Stimulated activated naive CD8-positive, alpha-beta T cell treated with anti-CD3 and anti-CD28 coated beads, Interleukin-15, Interleukin-2, amounts not matched to agents 100 ng/mL and 50 ng/mL, for 24 hours (primary cell): Measurements from ENCODE around the gene HSPB1.
"Not testable (repeated sequence)": the region's sequence is repeated elsewhere in the genome, so short reads cannot be mapped to it uniquely, and the experiment has no call there.

Source experiments
- H3K27ac Mint-ChIP-seq: one replicate; pipeline ENCODE4 v1.8.0; 2021; ENCODE audit warnings: mild to moderate bottlenecking, mixed read lengths
- H3K27me3 Mint-ChIP-seq: one replicate; pipeline ENCODE4 v1.8.0; 2021; ENCODE audit warnings: mixed read lengths
- H3K36me3 Mint-ChIP-seq: one replicate; pipeline ENCODE4 v1.8.0; 2021; ENCODE audit warnings: low read depth, mixed read lengths
- H3K4me1 Mint-ChIP-seq: one replicate; pipeline ENCODE4 v1.8.0; 2021; ENCODE audit warnings: low read depth, mixed read lengths
- H3K4me3 Mint-ChIP-seq: one replicate; pipeline ENCODE4 v1.8.0; 2021; ENCODE audit warnings: mild to moderate bottlenecking, mixed read lengths
- H3K9me3 Mint-ChIP-seq: one replicate; pipeline ENCODE4 v1.8.0; 2021; ENCODE audit warnings: mixed read lengths

The HSPB1 gene

GRCh38 chr7:76272142-76272541, 30.3 kb upstream of the HSPB1 start:
- no peak overlapping the region for H3K4me3 Mint-ChIP-seq
- H3K27ac Mint-ChIP-seq: no peak overlapping the region
- H3K9me3 Mint-ChIP-seq: no peaks in the 10 kb centered on the region
- no peaks in the 10 kb centered on the region for H3K36me3 Mint-ChIP-seq
- H3K4me1 Mint-ChIP-seq: peaks cover 8% of the 10 kb centered on the region
- H3K27me3 Mint-ChIP-seq: peaks cover 16% of the 10 kb centered on the region

DNA sequence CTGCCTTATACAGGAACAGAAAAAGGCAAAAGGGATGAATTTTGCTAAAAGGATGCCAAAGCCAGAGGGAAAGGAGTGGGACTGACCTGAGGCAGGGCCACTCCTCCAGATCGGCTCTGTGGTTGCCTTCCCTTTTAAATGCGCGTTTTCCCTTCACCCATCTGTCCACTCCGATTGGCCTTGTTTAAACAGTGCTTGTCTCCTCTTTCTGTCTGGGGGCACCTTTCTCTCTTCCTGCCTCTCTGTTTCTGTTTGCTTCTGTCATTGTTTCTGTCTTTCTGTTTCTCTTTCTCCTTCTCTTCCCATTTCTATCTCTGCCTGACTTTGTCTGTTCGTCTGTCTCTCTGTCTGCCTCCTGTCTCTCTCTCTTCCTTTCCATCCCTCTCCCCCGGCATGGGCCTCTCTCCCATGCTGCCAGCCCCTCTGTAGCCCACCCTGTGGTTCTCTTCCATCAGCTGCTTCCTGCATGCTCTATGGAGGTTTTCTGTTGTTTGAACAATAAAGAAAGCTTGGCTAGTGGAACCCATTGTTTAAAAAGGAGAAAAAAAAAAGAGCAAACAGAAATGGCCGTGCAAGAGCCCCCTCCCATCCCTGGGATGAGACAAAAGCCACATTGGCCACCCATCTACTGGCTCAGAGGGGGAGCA, 29.5 kb upstream of the HSPB1 start:
- H3K36me3 Mint-ChIP-seq: no peaks in the 10 kb centered on the region
- H3K27me3 Mint-ChIP-seq: peaks cover 19% of the 10 kb centered on the region

GRCh38 chr7:76273503-76273902, 29.0 kb upstream of the HSPB1 start:
- H3K27ac Mint-ChIP-seq: no peak overlapping the region
- no peaks in the 10 kb centered on the region for H3K9me3 Mint-ChIP-seq
- H3K36me3 Mint-ChIP-seq: no peaks in the 10 kb centered on the region
- H3K4me1 Mint-ChIP-seq: peaks cover 8% of the 10 kb centered on the region
- H3K27me3 Mint-ChIP-seq: peaks cover 15% of the 10 kb centered on the region
- H3K4me3 Mint-ChIP-seq: no peak overlapping the region

More for the DNA sequence above, 29.5 kb upstream of the HSPB1 start:
- H3K4me3 Mint-ChIP-seq: no peak overlapping the region
- H3K4me1 Mint-ChIP-seq: peaks cover 8% of the 10 kb centered on the region
- H3K27ac Mint-ChIP-seq: no peak overlapping the region
- H3K9me3 Mint-ChIP-seq: no peaks in the 10 kb centered on the region

DNA sequence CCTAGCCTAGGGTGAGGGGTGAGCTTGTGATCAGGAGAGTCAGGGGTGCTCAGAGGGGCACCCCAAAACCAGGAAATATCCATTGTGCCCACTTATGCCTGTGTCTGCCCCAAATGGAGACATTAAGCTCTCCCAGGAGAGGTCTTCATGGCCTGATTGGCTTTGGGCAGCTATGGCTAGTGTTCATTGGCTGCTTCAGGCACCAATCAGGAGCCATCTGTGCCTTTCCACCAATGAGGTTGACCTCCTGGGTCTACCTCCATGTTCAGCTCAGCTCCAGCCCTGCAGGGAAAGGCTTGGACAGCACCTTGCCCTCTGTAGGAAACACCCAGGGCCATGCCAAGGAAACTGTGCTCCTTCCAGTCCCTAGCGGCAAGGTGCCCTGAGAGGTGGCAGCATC, 23.9 kb upstream of the HSPB1 start:
- Mint-ChIP-seq H3K27me3 (peaks cover 36% of the 10 kb centered on the region), H3K4me1 (peaks cover 13% of the 10 kb centered on the region), H3K9me3 (no peaks in the 10 kb centered on the region), H3K4me3 (no peak overlapping the region), H3K27ac (no peak overlapping the region), H3K36me3 (no peaks in the 10 kb centered on the region)

- H3K27ac Mint-ChIP-seq: no peak overlapping the region
- no peaks in the 10 kb centered on the region for H3K9me3 Mint-ChIP-seq
- peaks cover 16% of the 10 kb centered on the region for H3K4me1 Mint-ChIP-seq
- H3K27me3 Mint-ChIP-seq: peaks cover 46% of the 10 kb centered on the region
- H3K4me3 Mint-ChIP-seq: no peak overlapping the region
- H3K36me3 Mint-ChIP-seq: no peaks in the 10 kb centered on the region
These were observed 22.1 kb upstream of the HSPB1 start for GRCh38 chr7:76280408-76280807.

DNA sequence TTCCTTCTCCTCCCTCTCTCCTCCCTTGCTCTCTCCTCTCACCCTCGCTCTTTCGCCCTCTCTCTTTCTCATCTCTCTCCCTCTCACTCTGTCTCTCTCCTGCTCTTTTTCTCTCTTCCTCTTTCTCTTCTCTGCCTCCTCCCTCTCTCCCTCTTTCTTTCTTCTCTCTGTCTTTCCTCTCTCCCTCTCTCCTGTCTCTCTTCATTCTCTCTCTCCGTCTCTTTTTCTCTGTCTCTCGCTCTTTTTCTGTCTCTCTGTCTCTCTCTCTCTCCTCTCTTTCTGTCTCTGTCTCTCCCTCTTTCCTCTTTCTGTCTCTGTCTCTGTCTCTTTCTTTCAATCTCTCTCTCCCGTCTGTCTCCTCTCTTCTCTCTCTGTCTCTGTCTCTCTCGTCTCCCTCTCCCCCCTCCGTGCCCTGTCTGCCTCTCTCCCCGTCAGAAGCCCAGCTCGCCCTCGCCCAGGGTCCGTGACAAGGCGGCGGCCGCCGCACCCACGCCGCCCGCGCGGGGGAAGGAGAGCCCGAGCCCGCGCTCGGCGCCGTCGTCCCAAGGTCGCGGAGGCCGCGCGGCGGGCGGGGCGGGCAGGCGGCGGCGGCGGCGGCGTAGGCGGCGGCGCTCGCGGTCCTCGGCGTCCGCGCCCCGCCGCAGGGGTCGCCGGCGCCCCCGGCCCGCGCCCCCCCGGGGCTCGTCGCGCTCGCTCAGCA, 21.3 kb upstream of the HSPB1 start:
- Mint-ChIP-seq H3K27ac (no peak overlapping the region), H3K4me3 (peak overlapping the region; percentile 40), H3K9me3 (no peaks in the 10 kb centered on the region), H3K4me1 (peaks cover 16% of the 10 kb centered on the region), H3K36me3 (no peaks in the 10 kb centered on the region), H3K27me3 (peaks cover 46% of the 10 kb centered on the region)

DNA sequence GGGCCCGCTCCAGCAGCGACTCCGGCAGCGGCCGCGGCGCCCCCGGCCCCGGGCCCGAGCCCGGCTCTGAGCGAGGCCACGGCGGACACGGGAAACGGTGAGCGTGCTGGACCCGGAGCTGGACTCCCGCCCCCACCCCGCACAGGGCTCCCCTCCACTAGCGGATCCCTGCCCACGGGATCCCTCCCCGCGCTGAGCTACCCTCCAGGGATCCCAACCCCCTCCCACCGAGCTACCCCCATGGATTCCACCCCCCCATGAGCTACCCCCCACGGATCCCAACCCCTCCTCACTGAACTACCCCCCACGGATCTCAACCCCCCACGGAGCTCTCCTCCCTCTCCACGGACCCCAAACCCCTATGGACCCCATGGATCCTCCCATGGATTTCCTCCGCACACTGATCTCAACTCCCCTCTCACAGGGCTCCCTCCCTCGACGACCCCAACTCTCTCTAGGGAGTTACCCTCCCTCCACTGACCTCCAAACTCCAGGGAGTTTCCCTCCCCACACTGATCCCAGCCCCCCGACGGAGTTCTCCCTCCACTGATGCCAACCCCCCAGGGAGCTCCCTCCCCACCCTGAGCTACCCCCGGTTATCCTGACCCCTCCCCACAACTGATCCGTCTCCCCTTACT, 20.6 kb upstream of the HSPB1 start:
- peaks cover 46% of the 10 kb centered on the region for H3K27me3 Mint-ChIP-seq
- no peak overlapping the region for H3K27ac Mint-ChIP-seq
- no peaks in the 10 kb centered on the region for H3K36me3 Mint-ChIP-seq
- peaks cover 16% of the 10 kb centered on the region for H3K4me1 Mint-ChIP-seq
- H3K9me3 Mint-ChIP-seq: no peaks in the 10 kb centered on the region
- H3K4me3 Mint-ChIP-seq: peak overlapping the region; percentile 51

DNA sequence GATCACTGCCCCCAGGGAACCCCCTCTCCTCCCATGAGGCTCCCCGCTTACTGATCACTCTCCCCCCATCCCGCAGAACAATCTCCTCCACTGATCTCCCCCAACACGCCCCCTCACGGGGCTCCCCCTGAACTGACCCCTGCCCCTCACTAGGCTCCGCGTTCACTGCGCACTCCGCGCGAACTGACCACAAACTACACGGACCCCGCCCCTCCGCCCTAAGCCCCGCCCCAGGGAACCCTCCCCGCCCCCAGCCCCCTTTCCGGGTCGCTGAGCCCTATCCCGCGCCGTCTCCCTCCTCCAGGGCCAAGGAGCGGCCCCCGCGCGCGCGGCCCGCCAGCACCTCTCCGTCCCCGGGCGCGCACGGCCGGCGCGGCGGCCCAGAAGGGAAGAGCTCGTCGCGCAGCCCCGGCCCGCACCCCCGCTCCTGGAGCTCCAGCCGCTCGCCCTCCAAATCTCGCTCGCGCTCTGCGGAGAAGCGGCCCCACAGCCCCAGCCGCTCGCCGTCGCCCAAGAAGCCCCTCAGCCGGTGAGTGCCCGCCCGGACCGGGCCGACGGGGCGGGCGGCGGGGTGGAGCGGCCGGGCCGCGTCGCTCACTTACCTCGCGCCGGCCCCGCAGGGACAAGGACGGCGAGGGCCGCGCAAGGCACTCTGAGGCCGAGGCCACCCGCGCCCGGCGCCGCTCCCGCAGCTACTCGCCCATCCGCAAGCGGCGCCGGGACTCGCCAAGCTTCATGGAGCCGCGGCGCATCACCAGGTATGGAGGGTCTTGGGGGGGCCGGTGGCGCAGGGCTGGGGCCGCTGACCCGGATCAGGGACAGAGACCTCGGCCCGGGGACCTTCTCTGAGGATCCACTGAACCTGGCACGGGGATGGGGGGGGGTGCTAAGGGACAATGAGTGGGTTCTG, 19.9 kb upstream of the HSPB1 start:
- peaks cover 44% of the 10 kb centered on the region for H3K27me3 Mint-ChIP-seq
- H3K9me3 Mint-ChIP-seq: no peaks in the 10 kb centered on the region
- H3K27ac Mint-ChIP-seq: no peak overlapping the region

GRCh38 chr7:76283254-76284159, 19.0 kb upstream of the HSPB1 start:
- H3K4me3 Mint-ChIP-seq: no peak overlapping the region

More for the DNA sequence above, 19.9 kb upstream of the HSPB1 start:
- Mint-ChIP-seq H3K4me3 (no peak overlapping the region), H3K36me3 (no peaks in the 10 kb centered on the region), H3K4me1 (peaks cover 16% of the 10 kb centered on the region)

DNA sequence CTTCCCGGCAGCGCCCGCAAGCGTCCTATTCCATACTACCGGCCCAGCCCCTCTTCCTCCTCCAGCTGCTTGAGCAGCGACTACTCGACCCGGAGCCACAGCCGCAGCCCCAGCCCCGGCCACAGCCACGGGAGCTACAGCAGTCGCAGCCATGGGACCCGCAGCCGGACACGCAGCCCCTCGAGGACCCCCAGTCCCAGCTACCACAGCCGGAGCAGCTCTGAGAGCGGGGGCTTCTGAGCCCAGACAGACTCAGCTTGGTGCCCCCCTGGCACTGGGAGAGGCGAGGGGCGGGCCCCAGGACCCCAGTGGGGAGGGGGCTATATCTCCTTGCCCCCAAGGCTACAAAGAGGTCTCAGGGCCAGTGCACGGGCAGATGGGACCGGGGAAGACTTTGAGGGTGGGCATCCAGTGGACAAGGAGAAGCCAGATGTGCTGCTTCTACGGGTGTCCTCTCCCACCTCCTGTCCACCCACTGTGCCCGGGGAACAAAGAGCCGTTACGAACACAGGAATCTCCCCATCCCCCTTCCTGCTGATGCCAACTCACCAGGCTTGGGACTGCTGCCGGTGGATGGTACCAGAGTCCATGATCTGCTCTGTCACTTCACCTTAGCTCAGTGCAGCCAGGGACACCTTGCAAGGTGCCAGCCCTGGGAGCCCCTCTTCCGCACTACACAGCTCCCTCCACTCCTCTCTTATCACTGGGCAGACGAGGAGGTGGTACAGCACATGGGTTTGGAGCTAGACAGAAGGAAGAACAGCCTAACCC, 16.7 kb upstream of the HSPB1 start:
- H3K27ac Mint-ChIP-seq: no peak overlapping the region
- no peaks in the 10 kb centered on the region for H3K36me3 Mint-ChIP-seq
- H3K9me3 Mint-ChIP-seq: no peaks in the 10 kb centered on the region
- H3K4me3 Mint-ChIP-seq: no peak overlapping the region
- peaks cover 25% of the 10 kb centered on the region for H3K27me3 Mint-ChIP-seq
- peaks cover 17% of the 10 kb centered on the region for H3K4me1 Mint-ChIP-seq

More at GRCh38 chr7:76283254-76284159, 19.0 kb upstream of the HSPB1 start:
- no peaks in the 10 kb centered on the region for H3K9me3 Mint-ChIP-seq
- H3K27me3 Mint-ChIP-seq: peaks cover 41% of the 10 kb centered on the region
- H3K36me3 Mint-ChIP-seq: no peaks in the 10 kb centered on the region
- peaks cover 16% of the 10 kb centered on the region for H3K4me1 Mint-ChIP-seq
- H3K27ac Mint-ChIP-seq: no peak overlapping the region

DNA sequence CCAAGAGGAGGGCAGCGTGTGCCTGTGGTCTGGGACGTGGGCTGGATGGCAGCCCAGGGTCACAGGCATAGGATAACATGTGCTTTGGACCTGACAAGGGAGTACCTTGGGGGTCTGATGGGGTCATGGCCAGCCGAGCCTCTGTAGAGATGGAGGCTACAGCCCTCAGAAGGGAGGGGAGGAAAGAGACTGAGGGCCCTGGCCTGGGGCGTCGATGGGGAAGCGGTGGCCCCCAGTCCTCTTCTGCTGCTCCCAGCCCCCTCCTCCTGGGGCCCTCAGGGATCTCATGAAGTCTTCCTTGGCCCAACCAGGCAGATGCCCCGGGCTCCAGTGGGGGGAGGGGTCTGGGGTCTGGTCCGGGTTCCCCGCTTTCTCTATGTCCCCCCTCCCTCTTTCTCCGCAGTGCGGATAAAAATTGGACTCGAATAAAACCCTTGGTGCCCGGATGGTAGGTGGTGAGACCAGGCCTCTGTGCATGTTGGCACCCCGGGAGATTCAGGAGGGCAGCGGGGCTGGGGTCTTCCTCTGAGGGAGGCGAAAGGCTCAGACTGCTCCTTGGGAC, 15.6 kb upstream of the HSPB1 start:
- peaks cover 18% of the 10 kb centered on the region for H3K27me3 Mint-ChIP-seq
- no peaks in the 10 kb centered on the region for H3K36me3 Mint-ChIP-seq
- H3K9me3 Mint-ChIP-seq: no peaks in the 10 kb centered on the region
- no peak overlapping the region for H3K27ac Mint-ChIP-seq
- peaks cover 21% of the 10 kb centered on the region for H3K4me1 Mint-ChIP-seq
- H3K4me3 Mint-ChIP-seq: no peak overlapping the region

- H3K36me3 Mint-ChIP-seq, H3K27me3 Mint-ChIP-seq, H3K4me3 Mint-ChIP-seq, H3K9me3 Mint-ChIP-seq: not testable (repeated sequence)
- H3K27ac Mint-ChIP-seq: peak overlapping the region; percentile 62
- peaks cover 16% of the 10 kb centered on the region for H3K4me1 Mint-ChIP-seq
These were observed 11.6 kb upstream of the HSPB1 start for GRCh38 chr7:76290847-76291350.
